ENCODE results near the gene MAP4K2.

GRCh38 chr11:64796757-64797541 lies 6.1 kb downstream of the MAP4K2 start:
- TF ChIP-seq POLR2A (IDR thresholded peaks at IDR 0.05) (no peak), CTCF (IDR thresholded peaks at IDR 0.05) (no peak), EP300 (IDR thresholded peaks at IDR 0.05) (no peak)

Measured in sigmoid colon (tissue), 4 donors.